HG03066 (cell line): Measurements from ENCODE around the gene CD36.

Experiments
- ATAC-seq: cut with Tn5 transposase; IDR thresholded peaks from one replicate; pipeline ENCODE4 v1.9.1; 2021; ENCODE audit warnings: low read depth; ENCODE audit not compliant: unreplicated experiment

Gene CD36

GRCh38 chr7:80686576-80686975 lies 48.1 kb downstream of the CD36 start:
- no peak for ATAC-seq

DNA sequence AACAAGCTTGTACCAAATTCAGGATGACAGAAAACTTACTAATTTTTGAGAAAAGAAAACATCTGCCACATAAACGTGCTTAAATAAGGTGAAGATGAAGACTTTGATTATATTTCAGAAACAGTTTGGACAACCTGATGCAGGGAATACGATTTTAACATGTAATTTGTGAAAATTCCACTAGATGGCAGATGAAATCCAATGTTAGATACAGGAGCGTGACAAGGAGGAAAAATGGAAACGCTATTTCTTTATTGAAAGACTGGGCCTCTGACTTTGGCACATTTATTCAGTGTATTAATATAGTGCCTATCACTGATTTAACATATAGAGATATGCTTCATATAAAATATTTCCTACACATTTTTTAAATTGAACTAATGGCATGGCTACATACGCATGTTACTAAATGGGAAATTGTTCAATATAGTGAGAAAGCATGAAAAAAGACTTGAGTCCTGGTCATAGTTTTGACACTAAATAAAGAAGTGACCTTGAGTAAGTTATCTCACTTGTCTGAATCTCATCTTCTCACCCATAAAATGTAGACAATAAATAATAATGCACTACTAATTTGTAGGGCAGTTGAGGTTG lies 60.7 kb downstream of the CD36 start:
- no peak for ATAC-seq

DNA sequence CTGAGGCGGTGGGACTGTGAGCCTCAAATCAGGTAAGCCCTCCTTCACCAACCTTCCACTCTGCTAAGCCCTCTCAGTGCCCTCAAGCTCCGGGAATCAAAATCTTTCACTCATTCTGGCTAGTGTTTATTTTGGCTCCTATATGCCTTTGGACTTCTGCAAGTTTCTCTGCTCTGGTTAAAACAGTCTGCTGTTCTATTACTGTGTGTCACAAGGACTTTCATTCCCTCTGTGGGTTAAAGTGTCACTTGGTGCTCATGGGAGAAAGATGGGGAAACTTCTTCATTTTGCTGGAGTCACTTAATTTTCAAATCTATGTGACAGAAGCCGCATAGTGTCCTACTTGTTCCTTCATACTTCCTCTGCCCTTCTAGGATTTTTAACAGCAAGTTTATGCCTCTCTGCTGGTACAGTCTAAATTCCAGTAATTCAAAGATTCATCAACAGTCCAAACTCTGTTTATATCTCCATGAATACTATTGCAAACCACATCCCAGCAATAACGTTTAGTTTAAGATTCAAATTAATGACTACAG lies 61.3 kb downstream of the CD36 start:
- ATAC-seq: no peak

- ATAC-seq: no peak
Measured at GRCh38 chr7:80703272-80703671, 64.8 kb downstream of the CD36 start.

- no peak for ATAC-seq
Measured at GRCh38 chr7:80705130-80705781, 66.8 kb downstream of the CD36 start.

GRCh38 chr7:80707318-80707717 lies 68.9 kb downstream of the CD36 start:
- no peak for ATAC-seq

GRCh38 chr7:80708123-80708522 lies 69.7 kb downstream of the CD36 start:
- ATAC-seq: no peak

DNA sequence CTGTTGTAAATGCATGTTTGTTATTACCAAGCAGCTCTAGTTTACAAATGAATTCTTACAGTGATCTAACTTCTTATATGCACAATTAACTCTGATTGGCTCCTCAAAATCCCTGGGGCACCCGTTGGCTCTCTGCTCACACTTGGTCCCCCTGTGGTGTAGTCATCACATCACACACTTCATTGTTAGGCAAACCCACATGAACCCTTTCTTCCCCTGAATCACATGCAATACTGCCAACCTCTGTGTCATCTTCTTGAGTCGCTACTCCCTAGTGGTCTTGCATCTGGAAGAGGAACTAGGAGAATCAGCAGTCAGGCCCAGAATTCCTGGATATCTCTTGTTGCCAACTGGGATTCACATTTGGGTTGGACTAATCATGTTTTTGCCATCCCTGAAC lies 73.1 kb downstream of the CD36 start:
- ATAC-seq: no peak

DNA sequence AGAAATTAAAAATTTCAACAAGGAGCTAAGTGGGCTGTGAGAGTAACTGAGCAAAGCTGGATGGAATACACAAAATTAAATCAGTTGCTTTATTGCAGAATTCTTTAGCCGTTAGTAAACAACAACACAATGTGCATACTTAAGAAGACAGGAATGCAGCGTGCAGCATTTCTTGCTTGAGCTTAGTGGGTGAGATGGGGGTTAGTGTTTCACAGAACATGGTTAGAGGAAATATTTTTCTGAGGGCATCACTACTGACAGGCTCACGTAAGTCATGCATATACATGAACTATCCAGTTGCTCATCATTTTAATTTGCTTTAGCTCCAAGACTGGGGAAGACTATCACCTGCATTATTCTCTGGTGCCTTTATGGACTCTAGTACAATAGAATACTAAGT lies 80.8 kb downstream of the CD36 start:
- no peak for ATAC-seq

- ATAC-seq: no peak
Measured at GRCh38 chr7:80720146-80720545, 81.7 kb downstream of the CD36 start.

GRCh38 chr7:80721883-80722615 lies 83.6 kb downstream of the CD36 start:
- no peak for ATAC-seq

- no peak for ATAC-seq
Measured at GRCh38 chr7:80722616-80723195, 84.3 kb downstream of the CD36 start.

- ATAC-seq: no peak
Measured at GRCh38 chr7:80724249-80724871, 85.9 kb downstream of the CD36 start.

- no peak for ATAC-seq
Measured at GRCh38 chr7:80725181-80725611, 86.8 kb downstream of the CD36 start.
